WTC11 (cell line): ENCODE measurements around the gene EHMT1. TPM values are rescaled to one million over a fixed set of nuclear protein-coding genes. Genes with fewer than 3 reads are reported as not detected.

Source experiments
- ATAC-seq: fragments of 200-7000 bp; cut with Tn5 transposase; 2 replicates; pipeline ENCODE4 v1.10.0; 2021; ENCODE audit warnings: mild to moderate bottlenecking, moderate library complexity
- CTCF ChIA-PET: fragments of 300-600 bp; sonication (Branson Sonifier 250); formaldehyde crosslinking; loops from one replicate; lab custom pipeline; 2021; ENCODE audit warnings: antibody characterized with exemption; lab: Charles Lee
- POLR2A ChIA-PET: fragments of 350-600 bp; sonication (Branson Sonifier 250); formaldehyde crosslinking; loops from one replicate; lab custom pipeline; 2021; ENCODE audit warnings: antibody characterized with exemption; lab: Charles Lee
- DNase-seq: peaks from one replicate; pipeline ENCODE4 v3.0.0; 2021; ENCODE audit warnings: low spot score
- H3K27ac Mint-ChIP-seq: 2 replicates; pipeline ENCODE4 v1.8.0; 2021; ENCODE audit warnings: mixed read lengths
- H3K27me3 Mint-ChIP-seq: 2 replicates; pipeline ENCODE4 v1.8.0; 2021; ENCODE audit warnings: low read depth, mild to moderate bottlenecking, moderate library complexity, mixed read lengths
- H3K36me3 Mint-ChIP-seq: 2 replicates; pipeline ENCODE4 v1.8.0; 2021; ENCODE audit warnings: mixed read lengths
- H3K4me1 Mint-ChIP-seq: 2 replicates; pipeline ENCODE4 v1.8.0; 2022; ENCODE audit warnings: mixed read lengths
- H3K4me3 Mint-ChIP-seq: 2 replicates; pipeline ENCODE4 v1.8.0; 2021; ENCODE audit warnings: mild to moderate bottlenecking, moderate library complexity, mixed read lengths
- H3K9me3 Mint-ChIP-seq: 2 replicates; pipeline ENCODE4 v1.8.0; 2021; ENCODE audit warnings: mixed read lengths
- ATF6 ChIP-seq: sonication (generic); formaldehyde crosslinking; IDR thresholded peaks from 2 replicates; pipeline ENCODE4 v1.8.1; 2023; ENCODE audit warnings: mild to moderate bottlenecking, missing genetic modification reagents
- CDX4 ChIP-seq: fragments of 250-450 bp; sonication (Bioruptor Pico); IDR thresholded peaks from 2 replicates; pipeline ENCODE4 v1.9.0; 2021; ENCODE audit warnings: moderate library complexity, mild to moderate bottlenecking, inconsistent platforms, borderline replicate concordance
- EMX1 ChIP-seq: fragments of 250-450 bp; sonication (Bioruptor Pico); IDR thresholded peaks from 2 replicates; pipeline ENCODE4 v1.8.0; 2021; ENCODE audit warnings: mild to moderate bottlenecking
- ETV6 ChIP-seq: sonication (generic); formaldehyde crosslinking; IDR thresholded peaks from 2 replicates; pipeline ENCODE4 v1.8.1; 2022; ENCODE audit warnings: mild to moderate bottlenecking, missing genetic modification reagents
- GTF2I ChIP-seq: fragments of 250-450 bp; sonication (Bioruptor Pico); conservative IDR thresholded peaks from 2 replicates; pipeline ENCODE4 v1.4.0; 2021; ENCODE audit warnings: mild to moderate bottlenecking
- HMGA2 ChIP-seq: fragments of 250-450 bp; sonication (Bioruptor Pico); IDR thresholded peaks from 2 replicates; pipeline ENCODE4 v1.4.0; 2021; ENCODE audit warnings: mild to moderate bottlenecking, moderate library complexity
- MXD4 ChIP-seq: fragments of 250-450 bp; sonication (Bioruptor Pico); IDR thresholded peaks from 2 replicates; pipeline ENCODE4 v1.8.0; 2021; ENCODE audit warnings: mild to moderate bottlenecking, moderate library complexity, borderline replicate concordance
- NFATC4 ChIP-seq: fragments of 250-450 bp; sonication (Bioruptor Pico); IDR thresholded peaks from 2 replicates; pipeline ENCODE4 v1.9.0; 2021; ENCODE audit warnings: mild to moderate bottlenecking
- NR2C2 ChIP-seq: sonication (generic); formaldehyde crosslinking; IDR thresholded peaks from 2 replicates; pipeline ENCODE4 v1.8.0; 2022; ENCODE audit warnings: mild to moderate bottlenecking, missing genetic modification reagents
- SMAD3 ChIP-seq: sonication (generic); formaldehyde crosslinking; IDR thresholded peaks from 2 replicates; pipeline ENCODE4 v1.8.0; 2022; ENCODE audit warnings: missing genetic modification reagents, mild to moderate bottlenecking, borderline replicate concordance
- SMAD4 ChIP-seq: sonication (generic); formaldehyde crosslinking; IDR thresholded peaks from 2 replicates; pipeline ENCODE4 v1.8.0; 2022; ENCODE audit warnings: mild to moderate bottlenecking, missing genetic modification reagents
- SP1 ChIP-seq: sonication (generic); formaldehyde crosslinking; conservative IDR thresholded peaks from 2 replicates; pipeline ENCODE4 v1.8.1; 2022; ENCODE audit warnings: missing genetic modification reagents
- STAT6 ChIP-seq: sonication (generic); formaldehyde crosslinking; conservative IDR thresholded peaks from 2 replicates; pipeline ENCODE4 v1.8.1; 2023; ENCODE audit warnings: mild to moderate bottlenecking, low read depth, missing genetic modification reagents, moderate library complexity
- ZBTB21 ChIP-seq: sonication (generic); formaldehyde crosslinking; IDR thresholded peaks from 2 replicates; pipeline ENCODE4 v1.8.1; 2023; ENCODE audit warnings: mild to moderate bottlenecking, missing genetic modification reagents, borderline replicate concordance
- ZNF281 ChIP-seq: sonication (generic); formaldehyde crosslinking; IDR thresholded peaks from 2 replicates; pipeline ENCODE4 v1.8.0; 2023; ENCODE audit warnings: mild to moderate bottlenecking, missing genetic modification reagents
- total RNA-seq: library from RNA; stranded (reverse); gene quantifications from 3 replicates; pipeline ENCODE4 v1.2.3, GENCODE V29; 2021
- TF ChIP-seq, protein P1 (sequence below): sonication (generic); formaldehyde crosslinking; IDR thresholded peaks from 2 replicates; pipeline ENCODE4 v1.8.1; 2023; ENCODE audit warnings: mild to moderate bottlenecking, missing genetic modification reagents
- TF ChIP-seq, protein P2 (sequence below): sonication (generic); formaldehyde crosslinking; IDR thresholded peaks from 2 replicates; pipeline ENCODE4 v1.8.0; 2022; ENCODE audit warnings: mild to moderate bottlenecking, missing genetic modification reagents
- TF ChIP-seq, protein P3 (sequence below): sonication (generic); formaldehyde crosslinking; IDR thresholded peaks from 2 replicates; pipeline ENCODE4 v1.8.1; 2022; ENCODE audit warnings: missing genetic modification reagents, borderline replicate concordance

Gene EHMT1
- total RNA-seq, 1 experiment from 2014 or later = 170 TPM

- ATAC-seq (no peak), DNase-seq (no peak)
- POLR2A ChIA-PET = no interaction called here
- Mint-ChIP-seq H3K4me3 (no peak overlapping the region), H3K4me1 (peaks cover 47% of the 10 kb centered on the region), H3K9me3 (peaks cover 31% of the 10 kb centered on the region), H3K36me3 (peaks cover 36% of the 10 kb centered on the region), H3K27me3 (no peaks in the 10 kb centered on the region), H3K27ac (peak overlapping the region; percentile 45; the same call in 1 of the 2 replicates)
- TF ChIP-seq ZNF281 (CRISPR knock-in tag) (no peak), GTF2I (no peak), NR2C2 (no peak), HMGA2 (CRISPR knock-in tag) (no peak), ATF6 (CRISPR knock-in tag) (no peak), EMX1 (CRISPR knock-in tag) (no peak), ETV6 (CRISPR knock-in tag) (no peak), ZBTB21 (CRISPR knock-in tag) (no peak), CDX4 (CRISPR knock-in tag) (no peak), STAT6 (no peak), SMAD4 (CRISPR knock-in tag) (no peak), SP1 (no peak), MXD4 (CRISPR knock-in tag) (no peak), SMAD3 (no peak), NFATC4 (CRISPR knock-in tag) (no peak)
- TF ChIP-seq, protein P1, sequence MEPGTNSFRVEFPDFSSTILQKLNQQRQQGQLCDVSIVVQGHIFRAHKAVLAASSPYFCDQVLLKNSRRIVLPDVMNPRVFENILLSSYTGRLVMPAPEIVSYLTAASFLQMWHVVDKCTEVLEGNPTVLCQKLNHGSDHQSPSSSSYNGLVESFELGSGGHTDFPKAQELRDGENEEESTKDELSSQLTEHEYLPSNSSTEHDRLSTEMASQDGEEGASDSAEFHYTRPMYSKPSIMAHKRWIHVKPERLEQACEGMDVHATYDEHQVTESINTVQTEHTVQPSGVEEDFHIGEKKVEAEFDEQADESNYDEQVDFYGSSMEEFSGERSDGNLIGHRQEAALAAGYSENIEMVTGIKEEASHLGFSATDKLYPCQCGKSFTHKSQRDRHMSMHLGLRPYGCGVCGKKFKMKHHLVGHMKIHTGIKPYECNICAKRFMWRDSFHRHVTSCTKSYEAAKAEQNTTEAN (CRISPR knock-in tag) = no peak
- TF ChIP-seq, protein P2, sequence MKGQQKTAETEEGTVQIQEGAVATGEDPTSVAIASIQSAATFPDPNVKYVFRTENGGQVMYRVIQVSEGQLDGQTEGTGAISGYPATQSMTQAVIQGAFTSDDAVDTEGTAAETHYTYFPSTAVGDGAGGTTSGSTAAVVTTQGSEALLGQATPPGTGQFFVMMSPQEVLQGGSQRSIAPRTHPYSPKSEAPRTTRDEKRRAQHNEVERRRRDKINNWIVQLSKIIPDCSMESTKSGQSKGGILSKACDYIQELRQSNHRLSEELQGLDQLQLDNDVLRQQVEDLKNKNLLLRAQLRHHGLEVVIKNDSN = no peak
- TF ChIP-seq, protein P3, sequence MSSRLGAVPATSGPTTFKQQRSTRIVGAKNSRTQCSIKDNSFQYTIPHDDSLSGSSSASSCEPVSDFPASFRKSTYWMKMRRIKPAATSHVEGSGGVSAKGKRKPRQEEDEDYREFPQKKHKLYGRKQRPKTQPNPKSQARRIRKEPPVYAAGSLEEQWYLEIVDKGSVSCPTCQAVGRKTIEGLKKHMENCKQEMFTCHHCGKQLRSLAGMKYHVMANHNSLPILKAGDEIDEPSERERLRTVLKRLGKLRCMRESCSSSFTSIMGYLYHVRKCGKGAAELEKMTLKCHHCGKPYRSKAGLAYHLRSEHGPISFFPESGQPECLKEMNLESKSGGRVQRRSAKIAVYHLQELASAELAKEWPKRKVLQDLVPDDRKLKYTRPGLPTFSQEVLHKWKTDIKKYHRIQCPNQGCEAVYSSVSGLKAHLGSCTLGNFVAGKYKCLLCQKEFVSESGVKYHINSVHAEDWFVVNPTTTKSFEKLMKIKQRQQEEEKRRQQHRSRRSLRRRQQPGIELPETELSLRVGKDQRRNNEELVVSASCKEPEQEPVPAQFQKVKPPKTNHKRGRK (CRISPR knock-in tag) = no peak
- CTCF ChIA-PET = interaction anchor here (0.5 to 0.8 kb wide), 3 partner anchors 31 to 122 kb away, joined by 3 to 4 read pairs (median 3); no protein-coding TSS in a partner anchor
Measured at GRCh38 chr9:137703842-137704508, 85.2 kb downstream of the EHMT1 start.
